CD4-positive, alpha-beta T cell treated with Interferon alpha-2 for 1 hour (primary cell): ENCODE data around the gene GORASP2.
"Not testable (repeated sequence)": the region's sequence is repeated elsewhere in the genome, so short reads cannot be mapped to it uniquely, and the experiment has no call there.

Experiments used
- DNase-seq, 2 donors: peaks; one replicate each; pipeline ENCODE4 v3.0.0-alpha.2; 2020 to 2022

GORASP2 gene

DNA sequence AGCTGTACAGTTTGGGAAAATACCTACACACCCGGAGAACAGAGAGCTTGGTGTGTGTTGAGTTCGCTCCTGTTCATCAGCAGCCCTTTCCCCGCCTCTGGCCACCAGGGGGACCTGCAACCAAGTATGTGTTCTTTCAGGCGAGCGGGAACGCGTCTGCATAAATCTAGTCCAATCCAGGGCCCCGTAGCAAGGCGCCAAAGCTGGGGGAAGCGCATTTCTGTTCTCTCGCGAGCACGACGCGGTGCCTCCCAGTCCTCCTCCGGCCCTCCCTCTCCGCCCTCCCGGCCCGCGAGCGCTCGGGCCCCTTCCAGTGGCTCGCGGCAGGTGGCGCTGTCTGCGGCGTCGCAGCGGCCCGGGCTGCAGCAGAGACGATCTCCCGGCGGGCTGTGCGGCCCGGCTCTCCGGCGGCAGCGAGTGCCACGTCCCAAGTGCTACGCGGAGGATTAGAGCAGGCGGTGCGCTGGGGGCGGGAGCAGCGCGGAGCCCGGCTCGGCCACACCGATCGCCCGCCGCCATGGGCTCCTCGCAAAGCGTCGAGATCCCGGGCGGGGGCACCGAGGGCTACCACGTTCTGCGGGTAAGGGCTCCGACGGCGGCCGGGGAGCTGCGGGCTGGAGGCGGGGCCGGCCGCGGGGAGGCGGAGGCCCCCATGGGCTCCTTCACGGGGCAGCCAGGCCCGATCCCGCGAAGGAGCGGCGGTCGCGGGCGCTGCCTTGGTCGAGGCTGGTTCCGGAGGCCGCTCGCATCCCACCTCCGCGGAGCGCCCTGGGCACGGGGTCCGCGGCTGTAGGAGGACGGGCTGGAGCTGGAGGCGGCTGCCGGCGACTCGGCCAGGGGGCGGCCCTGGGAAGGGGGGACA is at the start of gene GORASP2:
Gene GORASP2 (plus strand): TSS at position 430 of the 862 bp plus-strand sequence. CDS start 88 bp downstream, at position 518.
- peak; percentile 99 for DNase-seq

DNA sequence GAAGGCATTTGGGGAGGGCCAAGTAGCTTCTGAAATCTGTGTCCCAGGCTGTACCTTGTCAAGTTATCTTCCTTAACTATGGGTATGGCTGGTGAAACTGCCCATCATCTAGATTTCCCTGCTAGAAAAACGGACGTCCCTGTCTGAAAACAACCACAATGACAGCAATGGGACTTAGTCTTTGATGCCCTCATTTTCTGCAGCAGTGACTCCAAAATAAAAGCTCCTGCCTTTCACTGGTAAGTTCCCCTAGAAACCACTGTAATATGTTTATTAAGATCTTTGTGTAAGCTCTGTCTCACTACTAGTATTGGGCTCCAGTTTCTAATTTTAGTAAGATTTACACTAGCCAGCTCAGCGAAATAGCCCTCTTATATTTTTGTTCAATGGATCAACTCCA is 47.2 kb upstream of the GORASP2 start:
- no peak for DNase-seq

DNA sequence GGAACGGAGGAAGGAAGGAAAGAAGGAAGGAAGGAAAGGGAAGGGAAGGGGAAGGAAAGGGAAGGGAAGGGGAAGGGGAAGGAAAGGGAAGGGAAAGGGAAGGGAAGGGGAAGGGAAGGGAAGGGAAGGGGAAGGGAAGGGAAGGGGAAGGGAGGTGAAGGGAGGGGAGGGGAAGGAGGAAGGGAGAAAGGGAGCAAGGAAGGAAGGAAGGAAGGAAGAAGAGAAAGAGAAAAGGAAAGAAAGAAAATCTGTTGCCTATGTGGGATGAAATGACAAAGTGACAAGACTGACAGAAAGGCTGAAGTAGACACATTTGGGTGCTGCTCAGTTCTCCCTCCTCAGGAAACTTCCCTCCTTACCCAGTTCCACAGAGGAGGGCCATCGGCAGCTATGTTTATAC is 46.3 kb upstream of the GORASP2 start:
- DNase-seq = no peak

DNA sequence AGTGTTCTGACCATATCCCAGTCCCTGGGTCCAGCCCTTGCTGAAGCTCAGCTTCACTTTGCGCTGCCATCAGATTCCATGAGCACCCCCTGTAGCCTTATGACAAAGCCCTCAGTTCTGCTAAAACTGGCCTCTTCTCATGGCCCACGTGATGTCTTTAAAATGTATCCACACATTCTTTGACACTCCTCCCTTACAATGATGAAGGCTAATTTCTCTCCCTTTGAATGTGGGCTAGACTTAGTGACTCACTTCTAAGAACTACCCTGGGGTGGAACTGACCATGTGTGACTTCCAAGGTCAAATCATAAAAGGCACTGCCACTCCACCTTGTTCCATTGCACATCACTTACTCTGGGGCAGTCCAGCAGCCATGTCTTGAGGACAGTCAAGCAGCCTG is 45.4 kb upstream of the GORASP2 start:
- DNase-seq = no peak

DNA sequence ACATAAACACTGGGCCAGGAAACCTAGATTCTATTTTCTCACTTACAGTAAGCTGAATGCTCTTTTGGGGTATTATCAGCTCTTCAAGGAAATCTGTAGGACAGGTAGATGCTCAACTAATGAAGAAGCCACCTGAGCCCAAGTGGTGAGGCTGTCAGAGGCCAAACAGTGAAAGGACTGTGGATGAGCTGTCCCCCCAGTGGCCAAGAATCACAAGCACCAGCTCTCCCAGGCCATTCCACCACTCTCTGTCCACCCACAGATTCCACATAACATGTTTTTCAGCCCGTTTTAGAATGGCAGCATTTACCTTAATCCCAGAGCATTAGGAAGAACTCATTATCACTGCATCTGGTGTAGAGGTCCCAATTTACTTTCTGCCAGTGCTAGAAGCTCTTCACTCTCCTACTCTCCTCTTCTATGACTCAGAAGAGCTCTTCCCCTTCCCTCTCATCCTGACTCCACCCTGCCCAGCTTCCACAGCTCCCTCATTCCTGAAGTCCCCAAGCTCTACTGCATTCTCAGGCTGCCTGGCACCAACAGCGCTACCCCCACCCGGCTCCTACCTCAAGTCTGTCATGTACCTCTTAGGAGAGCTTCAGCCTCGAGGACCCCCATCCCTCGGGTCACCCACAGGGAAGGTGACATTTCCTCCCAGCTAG is 43.8 kb upstream of the GORASP2 start:
- DNase-seq = no peak

DNA sequence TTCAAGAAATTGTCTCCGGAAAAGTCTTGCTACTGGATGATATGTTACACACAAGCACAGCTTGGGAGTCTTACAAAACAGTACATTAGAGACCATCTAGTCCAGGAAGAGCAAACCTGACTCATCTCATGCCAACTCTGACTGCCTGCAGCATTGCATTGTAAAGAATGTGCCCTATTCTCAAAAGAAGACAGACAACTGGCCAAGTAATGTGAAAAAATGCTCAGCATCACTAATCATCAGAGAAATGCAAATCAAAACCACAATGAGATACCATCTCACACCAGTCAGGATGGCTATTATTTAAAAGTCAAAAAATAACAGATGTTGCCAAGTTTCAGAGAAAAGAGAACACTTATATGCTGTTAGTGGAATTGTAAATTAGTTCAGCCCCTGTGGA is 42.7 kb upstream of the GORASP2 start:
- no peak for DNase-seq

DNA sequence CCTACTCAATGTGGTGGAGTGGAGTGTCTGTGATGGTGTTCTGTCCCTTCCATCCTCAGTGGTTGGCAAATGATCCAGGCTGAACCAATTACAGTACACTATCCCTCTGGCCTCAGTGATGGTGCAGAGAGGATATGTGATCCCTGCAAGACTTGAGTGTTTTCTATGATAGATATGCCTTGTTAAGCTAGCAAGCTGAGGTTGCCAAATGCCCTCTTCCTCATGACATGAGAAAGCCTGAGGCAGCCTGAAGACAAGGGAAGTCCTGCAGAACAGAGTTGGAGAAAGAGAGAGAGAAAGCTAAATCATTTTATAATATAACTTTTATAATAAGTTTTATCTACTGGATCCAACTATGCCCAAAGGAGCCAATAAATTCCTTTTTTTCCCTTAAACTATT is 41.6 kb upstream of the GORASP2 start:
- no peak for DNase-seq

DNA sequence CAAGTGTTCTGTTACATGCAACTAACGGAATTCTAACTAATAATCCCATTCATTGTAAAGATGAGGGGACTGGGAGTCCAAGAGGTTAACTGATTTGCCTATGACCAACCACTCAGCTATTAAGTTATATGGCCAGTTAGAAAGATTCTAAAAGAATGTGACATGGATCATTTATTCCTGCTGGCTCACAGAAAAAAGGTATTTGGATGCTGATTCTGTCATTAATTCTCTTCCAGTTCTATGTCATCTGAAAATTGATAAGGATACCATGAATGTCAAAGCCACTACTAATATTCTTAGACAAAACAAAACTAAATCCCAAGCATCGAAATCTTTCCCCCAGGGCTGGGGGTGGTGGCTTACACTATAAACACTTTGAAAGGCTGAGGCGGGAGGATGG is 41.2 kb upstream of the GORASP2 start:
- no peak for DNase-seq

DNA sequence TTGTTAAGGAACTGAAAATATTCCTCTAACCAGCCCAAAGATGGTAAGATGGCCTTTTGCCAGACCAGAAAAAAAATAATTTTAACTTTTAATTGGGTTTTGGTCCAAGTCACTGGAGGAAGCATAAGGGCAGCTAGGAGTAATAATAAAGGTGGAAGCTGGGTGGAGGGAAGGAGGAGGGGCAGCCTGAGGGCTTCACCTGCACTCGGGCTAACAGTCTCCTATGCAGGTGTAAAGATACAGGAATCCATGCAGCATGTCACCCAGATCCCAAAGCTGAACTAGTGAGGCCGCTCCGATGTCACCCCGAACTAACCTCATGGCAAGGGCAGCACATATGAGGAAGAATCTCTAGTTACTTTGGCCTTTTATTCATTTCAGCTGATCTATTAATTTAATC is 37.2 kb upstream of the GORASP2 start:
- DNase-seq = no peak

DNA sequence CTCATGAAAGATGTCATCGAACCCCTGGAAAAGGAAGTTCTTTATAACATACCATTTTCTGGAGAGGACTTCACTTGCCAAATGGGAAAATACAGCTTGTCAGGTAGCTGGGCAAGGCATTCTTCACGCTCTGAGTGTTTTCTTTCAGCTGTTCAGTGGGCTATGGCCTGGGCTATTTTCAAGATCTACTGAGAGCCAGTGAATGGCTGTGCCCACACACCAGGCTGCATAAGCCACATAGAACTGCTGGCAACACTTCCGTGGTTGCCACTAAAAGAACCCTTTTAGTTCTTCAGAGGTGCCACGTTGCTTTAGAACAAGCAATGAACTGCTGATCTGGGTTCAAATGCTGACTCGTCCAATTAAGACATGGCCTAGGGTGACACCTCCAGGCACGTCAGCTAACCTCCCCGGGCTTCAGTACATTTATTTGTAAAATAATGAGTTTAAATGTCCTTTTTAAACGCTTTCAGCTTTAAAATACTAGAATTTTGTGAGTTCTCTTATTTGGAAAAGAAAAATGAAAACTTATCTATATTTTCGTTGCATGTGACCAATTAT is 36.6 kb upstream of the GORASP2 start:
- no peak for DNase-seq

DNA sequence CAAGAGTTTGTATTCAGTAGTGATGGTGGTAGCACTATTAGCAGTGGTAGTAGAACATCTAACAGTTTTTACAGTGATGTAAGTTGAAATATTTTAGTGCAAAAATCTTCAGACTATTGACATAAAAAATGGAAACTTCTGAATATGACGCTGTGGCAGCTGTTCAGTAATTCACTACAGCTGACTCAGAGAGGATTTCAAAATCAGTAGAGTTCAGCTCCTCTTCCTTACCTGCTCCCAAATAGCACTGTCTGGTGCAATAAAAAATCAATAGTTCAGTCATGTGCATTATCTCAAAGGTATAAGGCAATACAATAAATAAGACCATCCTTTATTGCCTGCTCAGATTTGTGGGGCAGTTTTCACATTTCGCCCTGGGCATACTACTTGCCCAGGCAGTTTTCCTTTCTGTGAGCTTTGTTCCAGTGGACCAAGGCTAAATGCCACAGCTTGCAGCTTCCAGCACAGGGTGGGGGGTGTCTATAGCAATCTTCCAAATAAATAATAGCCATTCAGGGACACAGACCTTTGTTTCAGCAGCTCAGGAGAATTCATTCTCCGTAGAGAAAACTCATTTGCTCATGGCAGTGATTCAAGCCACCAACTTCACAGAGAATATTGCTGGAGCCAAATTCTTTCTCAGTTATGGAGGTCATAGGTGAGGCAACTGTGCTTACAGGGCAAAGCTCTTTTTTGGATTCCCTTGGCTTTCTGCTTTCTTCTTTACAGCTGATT is 33.9 kb upstream of the GORASP2 start:
- no peak for DNase-seq

DNA sequence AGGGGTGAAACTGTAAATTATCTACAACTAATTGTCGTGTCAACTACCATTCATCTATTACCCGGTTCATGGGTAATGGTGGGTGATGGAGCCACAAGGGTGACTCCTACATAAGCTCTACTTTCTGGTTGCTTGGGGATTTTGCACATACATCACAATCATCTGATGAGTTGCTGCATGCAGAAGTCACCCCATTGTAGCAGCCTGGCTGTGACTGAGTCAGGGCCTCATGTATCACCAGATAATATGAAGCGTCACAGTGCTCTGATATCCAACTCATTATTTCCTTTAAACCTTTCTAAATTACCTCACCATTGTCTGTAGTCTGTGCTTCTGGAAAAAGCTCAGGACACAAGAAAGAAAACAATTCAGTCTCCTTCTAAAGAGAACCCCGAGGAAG is 32.4 kb upstream of the GORASP2 start:
- no peak for DNase-seq

DNA sequence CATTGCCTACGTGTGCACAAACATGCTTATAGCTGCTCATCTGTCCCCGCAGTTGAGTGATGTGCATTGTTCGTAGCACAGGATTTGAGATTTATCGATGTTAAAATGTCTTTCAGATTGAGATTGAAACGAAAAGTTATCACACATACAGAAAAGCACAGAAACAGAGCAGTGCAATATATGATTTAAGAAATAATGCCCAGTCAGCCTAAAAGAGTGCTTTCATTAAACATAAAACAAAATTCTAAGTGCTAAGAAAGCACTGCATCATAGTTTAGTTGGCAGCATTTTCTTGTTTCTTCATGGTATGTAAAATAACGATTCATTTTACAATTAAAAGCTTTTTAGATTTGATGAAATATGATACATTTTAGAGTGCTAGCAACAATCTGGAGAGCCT is 31.9 kb upstream of the GORASP2 start:
- no peak for DNase-seq

DNA sequence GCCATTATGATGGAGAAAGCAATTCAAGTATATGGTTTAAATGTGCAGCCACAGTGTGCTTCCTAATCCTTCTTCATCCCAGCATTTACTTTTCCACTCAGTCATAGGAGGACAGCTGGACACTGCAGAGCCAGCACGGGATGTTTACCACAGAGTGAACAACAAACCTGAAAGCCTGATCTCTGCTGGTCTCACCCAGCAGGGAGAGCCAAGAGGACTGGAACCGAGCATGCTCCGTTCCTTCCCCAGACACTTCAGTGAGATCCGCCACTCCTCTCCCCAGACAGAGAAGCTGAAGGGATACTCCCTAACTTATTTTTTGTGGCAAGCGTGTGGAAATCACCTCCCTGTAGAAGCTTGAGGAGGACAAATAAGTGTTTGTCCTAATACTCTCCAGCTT is 23.2 kb upstream of the GORASP2 start:
- no peak for DNase-seq

DNA sequence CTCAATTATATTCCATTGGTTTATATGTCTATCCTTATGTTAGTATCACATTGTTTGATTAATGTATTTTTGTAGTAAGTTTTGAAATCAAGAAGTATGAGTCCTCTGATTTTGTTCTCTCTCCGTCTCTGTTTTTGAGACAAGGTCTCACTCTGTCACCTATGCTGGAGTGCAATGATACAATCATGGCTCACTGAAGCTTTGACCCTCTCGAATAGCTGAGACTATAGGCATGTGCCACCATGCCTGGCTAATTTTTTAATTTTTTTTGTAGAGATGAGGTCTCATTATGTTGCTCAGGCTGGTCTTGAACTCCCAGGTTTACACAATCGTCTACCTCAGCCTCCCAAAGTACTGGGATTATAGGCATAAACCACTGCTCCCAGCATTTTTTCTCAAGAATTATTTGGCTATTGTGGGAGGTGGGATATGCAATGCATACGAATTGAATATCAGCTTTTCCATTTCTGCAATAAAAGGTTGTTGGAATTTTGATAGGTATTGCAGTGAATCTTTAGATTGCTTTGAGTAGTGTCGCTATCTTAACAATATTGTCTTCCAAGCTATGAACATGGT is 17.7 kb upstream of the GORASP2 start:
- no peak for DNase-seq

DNA sequence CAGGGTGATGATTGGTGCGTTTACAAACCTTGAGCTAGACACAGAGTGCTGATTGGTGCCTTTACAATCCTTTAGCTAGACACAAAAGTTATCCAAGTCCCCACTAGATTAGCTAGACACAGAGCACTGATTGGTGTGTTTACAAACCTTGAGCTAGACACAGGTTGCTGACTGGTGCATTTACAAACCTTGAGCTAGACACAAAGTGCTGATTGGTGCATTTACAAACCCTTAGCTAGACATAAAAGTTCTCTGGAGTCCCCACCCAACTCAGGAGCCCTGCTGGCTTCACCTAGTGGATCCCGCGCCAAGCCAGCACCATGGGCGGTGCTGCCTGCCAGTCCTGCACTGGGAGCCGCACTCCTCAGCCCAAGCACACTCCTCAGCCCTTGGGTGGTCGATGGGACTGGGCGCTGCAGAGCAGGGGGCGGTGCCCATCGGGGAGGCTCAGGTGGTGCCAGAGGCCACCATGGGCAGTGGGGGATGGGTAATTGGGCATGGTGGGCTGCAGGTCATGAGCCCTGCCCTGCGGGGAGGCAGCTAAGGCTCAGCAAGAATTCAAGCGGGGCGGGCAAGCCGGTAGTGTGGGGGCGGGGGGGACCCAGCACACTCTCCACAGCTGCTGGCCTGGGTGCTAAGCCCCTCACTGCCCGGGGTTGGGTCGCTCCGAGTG is 13.9 kb upstream of the GORASP2 start:
- not testable (repeated sequence) for DNase-seq

DNA sequence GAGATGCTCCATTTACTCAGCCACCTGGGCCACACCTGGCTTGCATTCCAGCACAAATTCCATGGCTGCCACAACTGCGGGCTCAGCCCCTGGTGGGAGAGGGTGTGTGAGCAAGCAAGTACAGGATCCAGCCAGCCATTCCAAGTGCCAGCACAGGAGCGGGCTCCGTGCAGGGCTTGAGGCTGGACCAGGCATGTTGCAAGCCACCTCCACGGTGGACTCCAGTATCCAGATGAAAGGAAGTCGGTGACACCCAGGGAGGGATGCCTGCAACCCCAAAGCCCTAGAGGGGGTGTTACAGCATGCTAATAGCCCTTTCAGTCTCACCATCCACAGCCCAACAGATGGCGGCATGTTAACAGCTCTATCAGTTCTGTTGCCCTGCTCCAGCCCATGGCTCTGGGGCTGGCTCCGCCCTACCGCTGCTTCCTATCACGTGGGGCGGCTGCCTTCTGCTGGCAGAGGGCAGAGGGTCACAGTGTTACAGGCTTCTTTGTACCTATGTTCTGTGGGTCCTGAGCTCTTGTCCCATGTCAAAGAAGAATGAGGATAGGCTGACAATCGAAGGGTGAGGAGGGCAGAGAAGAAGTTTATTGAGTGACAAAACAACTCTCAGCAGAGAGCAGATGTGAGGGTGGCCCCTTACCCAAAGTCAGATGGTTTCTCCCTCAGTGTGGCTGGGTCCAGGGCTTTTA is 11.7 kb upstream of the GORASP2 start:
- DNase-seq = no peak

DNA sequence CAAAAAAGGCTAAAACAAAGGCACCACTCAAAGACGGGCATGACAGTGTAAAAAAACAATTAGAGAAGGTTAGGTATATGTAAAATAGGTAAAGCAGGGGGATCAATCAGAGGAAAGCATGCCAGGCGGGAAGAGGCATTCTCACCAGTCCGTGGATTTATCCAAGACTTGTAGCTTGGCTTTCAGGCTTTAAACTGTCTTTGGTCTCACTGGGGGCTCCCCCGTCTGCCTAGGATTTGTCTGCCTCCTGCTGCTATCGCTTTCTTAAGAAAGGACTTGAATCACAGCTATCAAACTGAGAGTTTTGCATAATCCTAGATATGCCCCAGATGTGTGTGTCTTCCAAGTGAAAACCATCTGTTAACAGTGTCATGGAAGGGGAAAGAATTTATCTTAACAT is 11.1 kb upstream of the GORASP2 start:
- no peak for DNase-seq

DNA sequence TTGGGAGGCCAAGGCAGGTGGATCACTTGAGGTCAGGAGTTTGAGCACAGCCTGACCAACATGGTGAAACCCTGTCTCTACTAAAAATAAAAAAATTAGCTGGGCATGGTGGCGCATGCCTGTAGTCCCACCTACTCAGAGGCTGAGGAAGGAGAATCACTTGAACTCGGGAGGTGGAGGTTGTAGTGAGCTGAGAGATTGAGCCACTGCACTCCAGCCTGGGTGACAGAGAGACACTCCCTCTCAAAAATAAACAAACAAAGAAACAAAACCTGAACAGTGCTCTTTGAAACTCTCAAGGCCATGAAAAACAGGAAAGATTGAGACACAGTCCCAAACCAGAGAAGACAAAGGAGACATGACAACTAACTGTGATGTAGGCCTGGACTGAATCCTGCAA is 7.2 kb upstream of the GORASP2 start:
- DNase-seq = not testable (repeated sequence)

DNA sequence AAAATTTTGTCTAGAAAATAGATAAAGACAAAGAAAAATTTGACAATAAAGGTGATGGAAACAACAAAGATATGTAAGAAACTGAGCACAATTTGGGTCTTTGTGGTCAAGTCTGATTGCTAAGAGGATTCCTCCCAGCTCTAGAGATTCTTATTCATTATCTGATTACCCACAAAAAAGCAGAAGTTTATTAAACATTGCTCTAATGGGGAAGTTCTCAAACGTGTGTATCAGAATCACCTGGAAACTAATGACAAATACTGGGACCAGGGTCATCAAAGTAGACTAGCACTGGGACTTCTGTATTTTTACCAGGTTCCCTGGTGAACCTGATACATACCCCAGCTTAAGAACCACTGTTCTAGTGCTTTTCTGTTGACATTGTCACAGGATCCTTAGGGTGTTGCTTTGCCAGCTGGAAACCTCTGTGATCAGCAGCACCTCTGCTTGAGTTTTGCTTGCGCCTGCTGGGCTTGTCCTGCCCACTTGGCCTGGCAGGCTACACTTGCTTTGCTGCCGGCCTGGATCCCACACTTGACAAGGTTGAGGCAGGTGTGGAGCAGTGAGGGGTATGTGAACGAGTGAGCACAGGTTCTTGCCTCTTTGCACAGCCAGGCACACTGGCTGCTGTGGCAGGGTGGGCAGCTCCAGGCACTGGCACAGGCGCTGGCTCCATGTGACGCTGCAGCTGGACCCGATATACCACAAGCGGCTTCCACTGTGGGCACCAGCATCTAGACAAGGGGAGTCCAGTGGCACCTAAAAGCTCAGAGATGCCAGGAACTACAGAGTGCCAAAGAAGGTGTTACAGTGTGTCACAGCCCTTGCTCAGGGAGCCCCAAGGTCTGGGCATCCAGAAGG is 6.2 kb upstream of the GORASP2 start:
- no peak for DNase-seq

DNA sequence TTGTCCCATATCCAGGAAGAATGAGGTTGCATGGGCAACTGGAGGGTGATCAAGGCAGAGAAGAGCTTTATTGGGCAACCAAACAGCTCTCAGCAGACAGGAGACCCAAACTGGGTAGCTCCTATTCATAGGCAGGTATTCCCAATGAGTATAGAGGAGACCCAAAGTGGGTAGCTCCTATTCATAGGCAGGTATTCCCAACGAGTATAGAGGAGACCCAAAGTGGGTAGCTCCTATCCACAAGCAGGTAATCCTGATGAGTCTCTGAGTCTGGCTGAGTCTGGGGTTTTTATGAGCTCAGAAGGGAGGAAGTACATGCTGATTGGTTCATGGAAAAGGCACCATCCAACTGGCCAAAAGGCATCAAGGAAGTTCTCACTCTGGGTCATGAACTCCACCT is 5.3 kb upstream of the GORASP2 start:
- no peak for DNase-seq
